ENCODE data around the gene ZNF273.
"Not testable (repeated sequence)": the region's sequence is repeated elsewhere in the genome, so short reads cannot be mapped to it uniquely, and the experiment has no call there.

The ZNF273 gene

GRCh38 chr7:64907641-64908326 is 4.7 kb downstream of the ZNF273 start:
- peak; percentile 16 for DNase-seq
- no peak overlapping the region for H3K9ac ChIP-seq (ENCODE audit: low read length)
- no peak overlapping the region for H4K8ac ChIP-seq (ENCODE audit: low read length)

GRCh38 chr7:64908358-64908757 is 5.3 kb downstream of the ZNF273 start:
- H3K4me2 ChIP-seq (ENCODE audit: low read length, poor library complexity, severe bottlenecking) = no peak overlapping the region
- H4K91ac ChIP-seq (ENCODE audit: low read length) = no peak overlapping the region
- H2BK12ac ChIP-seq (ENCODE audit: low read length in 2 of 2) = no peak overlapping the region
- no peak overlapping the region for H3K14ac ChIP-seq (ENCODE audit: low read length in 2 of 2)
- no peaks in the 10 kb centered on the region for H3K27me3 ChIP-seq (ENCODE audit: control insufficient read depth in 1 of 2, insufficient read depth in 1 of 2, low read length in 2 of 2)
- H3K4ac ChIP-seq (ENCODE audit: low read depth in 1 of 2, low read length in 2 of 2) = no peak overlapping the region
- H3K27ac ChIP-seq (ENCODE audit: low read length, poor library complexity, severe bottlenecking) = no peak overlapping the region
- H2AFZ ChIP-seq (ENCODE audit: low read depth, low read length) = no peak overlapping the region
- DNase-seq = no peak
- no peak overlapping the region for H4K8ac ChIP-seq (ENCODE audit: low read length)
- H3K9me3 ChIP-seq (ENCODE audit: control insufficient read depth, low read length) = peaks cover 3% of the 10 kb centered on the region
- no peak overlapping the region for H3K9ac ChIP-seq (ENCODE audit: low read length)
- H3K4me3 ChIP-seq (ENCODE audit: insufficient read depth in 1 of 2, low read depth in 1 of 2, low read length in 2 of 2) = no peak overlapping the region
- no peak overlapping the region for H3K23ac ChIP-seq (ENCODE audit: low read length in 2 of 2)
- no peak overlapping the region for H2AK5ac ChIP-seq (ENCODE audit: low read length, severe bottlenecking)
- H3K79me1 ChIP-seq (replicated peaks; ENCODE audit: low read length, poor library complexity, severe bottlenecking) = peaks cover 27% of the 10 kb centered on the region
- 93% methylated on average over 2 of the region's 2 CpGs for WGBS
- H3K18ac ChIP-seq (ENCODE audit: low read depth in 1 of 2, low read length in 2 of 2) = no peak overlapping the region
- no peak overlapping the region for H2BK120ac ChIP-seq (ENCODE audit: low read depth, low read length)
- peaks cover 3% of the 10 kb centered on the region for H3K4me1 ChIP-seq (ENCODE audit: control insufficient read depth, insufficient read depth, low read depth, low read length)
- no peak overlapping the region for H2BK5ac ChIP-seq (ENCODE audit: low read depth, low read length, poor library complexity, severe bottlenecking)
- H3K36me3 ChIP-seq (ENCODE audit: control insufficient read depth in 1 of 2, insufficient read depth in 2 of 2, low read depth in 1 of 2, low read length in 2 of 2) = no peaks in the 10 kb centered on the region
- H2BK15ac ChIP-seq (ENCODE audit: low read depth, poor library complexity, severe bottlenecking) = no peak overlapping the region

More at GRCh38 chr7:64907641-64908326, 4.7 kb downstream of the ZNF273 start:
- no peak overlapping the region for H2BK15ac ChIP-seq (ENCODE audit: low read depth, poor library complexity, severe bottlenecking)
- no peak overlapping the region for H4K91ac ChIP-seq (ENCODE audit: low read length)
- H3K4ac ChIP-seq (ENCODE audit: low read depth in 1 of 2, low read length in 2 of 2) = no peak overlapping the region
- H3K23ac ChIP-seq (ENCODE audit: low read length in 2 of 2) = no peak overlapping the region
- WGBS = 22% methylated on average over 3 of the region's 5 CpGs
- H3K4me1 ChIP-seq (ENCODE audit: control insufficient read depth, insufficient read depth, low read depth, low read length) = peaks cover 3% of the 10 kb centered on the region
- no peak overlapping the region for H2BK5ac ChIP-seq (ENCODE audit: low read depth, low read length, poor library complexity, severe bottlenecking)
- H3K18ac ChIP-seq (ENCODE audit: low read depth in 1 of 2, low read length in 2 of 2) = no peak overlapping the region
- no peak overlapping the region for H2AFZ ChIP-seq (ENCODE audit: low read depth, low read length)
- H3K36me3 ChIP-seq (ENCODE audit: control insufficient read depth in 1 of 2, insufficient read depth in 2 of 2, low read depth in 1 of 2, low read length in 2 of 2) = no peaks in the 10 kb centered on the region
- peaks cover 29% of the 10 kb centered on the region for H3K79me1 ChIP-seq (replicated peaks; ENCODE audit: low read length, poor library complexity, severe bottlenecking)
- no peak overlapping the region for H2AK5ac ChIP-seq (ENCODE audit: low read length, severe bottlenecking)
- H3K4me2 ChIP-seq (ENCODE audit: low read length, poor library complexity, severe bottlenecking) = no peak overlapping the region
- no peak overlapping the region for H3K27ac ChIP-seq (ENCODE audit: low read length, poor library complexity, severe bottlenecking)
- H3K27me3 ChIP-seq (ENCODE audit: control insufficient read depth in 1 of 2, insufficient read depth in 1 of 2, low read length in 2 of 2) = no peaks in the 10 kb centered on the region
- H2BK12ac ChIP-seq (ENCODE audit: low read length in 2 of 2) = no peak overlapping the region
- no peaks in the 10 kb centered on the region for H3K9me3 ChIP-seq (ENCODE audit: control insufficient read depth, low read length)
- H2BK120ac ChIP-seq (ENCODE audit: low read depth, low read length) = no peak overlapping the region
- no peak overlapping the region for H3K14ac ChIP-seq (ENCODE audit: low read length in 2 of 2)
- H3K4me3 ChIP-seq (ENCODE audit: insufficient read depth in 1 of 2, low read depth in 1 of 2, low read length in 2 of 2) = no peak overlapping the region

- Histone ChIP-seq H3K14ac (ENCODE audit: low read length in 2 of 2) (no peak overlapping the region), H2BK15ac (ENCODE audit: low read depth, poor library complexity, severe bottlenecking) (no peak overlapping the region), H2BK120ac (ENCODE audit: low read depth, low read length) (no peak overlapping the region), H3K27ac (ENCODE audit: low read length, poor library complexity, severe bottlenecking) (no peak overlapping the region), H4K91ac (ENCODE audit: low read length) (no peak overlapping the region), H3K4me1 (ENCODE audit: control insufficient read depth, insufficient read depth, low read depth, low read length) (no peaks in the 10 kb centered on the region), H3K4ac (ENCODE audit: low read depth in 1 of 2, low read length in 2 of 2) (no peak overlapping the region), H3K18ac (ENCODE audit: low read depth in 1 of 2, low read length in 2 of 2) (no peak overlapping the region), H2AFZ (ENCODE audit: low read depth, low read length) (no peak overlapping the region), H3K9ac (ENCODE audit: low read length) (no peak overlapping the region), H2AK5ac (ENCODE audit: low read length, severe bottlenecking) (no peak overlapping the region), H3K23ac (ENCODE audit: low read length in 2 of 2) (no peak overlapping the region), H2BK5ac (ENCODE audit: low read depth, low read length, poor library complexity, severe bottlenecking) (no peak overlapping the region), H3K9me3 (ENCODE audit: control insufficient read depth, low read length) (peaks cover 43% of the 10 kb centered on the region), H3K79me1 (replicated peaks; ENCODE audit: low read length, poor library complexity, severe bottlenecking) (peaks cover 14% of the 10 kb centered on the region), H3K4me2 (ENCODE audit: low read length, poor library complexity, severe bottlenecking) (no peak overlapping the region), H4K8ac (ENCODE audit: low read length) (no peak overlapping the region), H3K4me3 (ENCODE audit: insufficient read depth in 1 of 2, low read depth in 1 of 2, low read length in 2 of 2) (no peak overlapping the region), H2BK12ac (ENCODE audit: low read length in 2 of 2) (no peak overlapping the region), H3K27me3 (ENCODE audit: control insufficient read depth in 1 of 2, insufficient read depth in 1 of 2, low read length in 2 of 2) (no peaks in the 10 kb centered on the region), H3K36me3 (ENCODE audit: control insufficient read depth in 1 of 2, insufficient read depth in 2 of 2, low read depth in 1 of 2, low read length in 2 of 2) (peaks cover 8 to 20% of the 10 kb centered on the region in 2 experiments)
- 98% methylated on average over 3 of the region's 3 CpGs for WGBS
- DNase-seq = no peak
These were observed 11.5 kb downstream of the ZNF273 start for GRCh38 chr7:64914557-64914956.

- DNase-seq; H3K4ac ChIP-seq (ENCODE audit: low read depth in 1 of 2, low read length in 2 of 2): not testable (repeated sequence)
These were observed 12.2 kb downstream of the ZNF273 start for GRCh38 chr7:64915301-64915700.

More at GRCh38 chr7:64915301-64915700, 12.2 kb downstream of the ZNF273 start:
- not testable (repeated sequence) for H3K4me3 ChIP-seq (ENCODE audit: insufficient read depth in 1 of 2, low read depth in 1 of 2, low read length in 2 of 2); H2BK12ac ChIP-seq (ENCODE audit: low read length in 2 of 2); H3K27ac ChIP-seq (ENCODE audit: low read length, poor library complexity, severe bottlenecking); H3K23ac ChIP-seq (ENCODE audit: low read length in 2 of 2); H3K4me2 ChIP-seq (ENCODE audit: low read length, poor library complexity, severe bottlenecking); H4K8ac ChIP-seq (ENCODE audit: low read length); H2AFZ ChIP-seq (ENCODE audit: low read depth, low read length); H3K18ac ChIP-seq (ENCODE audit: low read depth in 1 of 2, low read length in 2 of 2); H2BK120ac ChIP-seq (ENCODE audit: low read depth, low read length); H2BK15ac ChIP-seq (ENCODE audit: low read depth, poor library complexity, severe bottlenecking); H2AK5ac ChIP-seq (ENCODE audit: low read length, severe bottlenecking); H3K9ac ChIP-seq (ENCODE audit: low read length); H3K14ac ChIP-seq (ENCODE audit: low read length in 2 of 2); H2BK5ac ChIP-seq (ENCODE audit: low read depth, low read length, poor library complexity, severe bottlenecking); H3K4me1 ChIP-seq (ENCODE audit: control insufficient read depth, insufficient read depth, low read depth, low read length); H4K91ac ChIP-seq (ENCODE audit: low read length); H3K27me3 ChIP-seq (ENCODE audit: control insufficient read depth in 1 of 2, insufficient read depth in 1 of 2, low read length in 2 of 2)
- Histone ChIP-seq H3K9me3 (ENCODE audit: control insufficient read depth, low read length) (peaks cover 48% of the 10 kb centered on the region), H3K36me3 (ENCODE audit: control insufficient read depth in 1 of 2, insufficient read depth in 2 of 2, low read depth in 1 of 2, low read length in 2 of 2) (peaks cover 12 to 27% of the 10 kb centered on the region in 2 experiments), H3K79me1 (replicated peaks; ENCODE audit: low read length, poor library complexity, severe bottlenecking) (peaks cover 18% of the 10 kb centered on the region)
- 92% methylated on average over 9 of the region's 9 CpGs for WGBS
